OCI-LY7 (cell line): Measurements from ENCODE around the gene EFCAB11. TPM values are rescaled to one million over a fixed set of nuclear protein-coding genes. Genes with fewer than 3 reads are reported as not detected.

ENCODE experiments used
- BruUV-seq: library from RNA; stranded (reverse); fragments of 400-500 nt; replicated peaks from 2 replicates; lab custom pipeline; 2021; lab: Mats Ljungman, UMichigan
- CTCF ChIA-PET: fragments of 300-600 bp; sonication (Branson Sonifier 250); formaldehyde crosslinking; loops from one replicate; lab custom pipeline; 2022; ENCODE audit warnings: antibody characterized with exemption; ENCODE audit not compliant: unreplicated experiment; lab: Charles Lee
- POLR2A ChIA-PET: fragments of 300-600 bp; sonication (Branson Sonifier 250); formaldehyde crosslinking; loops from one replicate; lab custom pipeline; 2022; ENCODE audit warnings: antibody characterized with exemption; lab: Charles Lee
- DNase-seq: peaks from one replicate; pipeline ENCODE4 v3.0.0-alpha.2; 2015; ENCODE audit warnings: low spot score
- H2AFZ ChIP-seq: fragments of 200-600 bp; sonication (generic), shearing (Covaris generic); 2 replicates; pipeline ENCODE4 v1.6.1; 2014; ENCODE audit warnings: mild to moderate bottlenecking, antibody characterized with exemption, low read length, moderate library complexity
- H3K27ac ChIP-seq: fragments of 200-600 bp; sonication (generic); 2 replicates; pipeline ENCODE4 v1.5.1; 2014; ENCODE audit warnings: mixed run types, low read depth, mild to moderate bottlenecking, moderate library complexity, low read length, inconsistent platforms; ENCODE audit not compliant: poor library complexity, severe bottlenecking
- H3K36me3 ChIP-seq: fragments of 200-600 bp; sonication (generic); 2 replicates; pipeline ENCODE4 v1.6.1; 2014; ENCODE audit warnings: mild to moderate bottlenecking, antibody characterized with exemption, low read length, moderate library complexity, mixed read lengths; ENCODE audit not compliant: insufficient read depth
- H3K4me1 ChIP-seq: fragments of 200-600 bp; sonication (generic); 2 replicates; pipeline ENCODE4 v1.5.1; 2014; ENCODE audit warnings: mild to moderate bottlenecking, low read length; ENCODE audit not compliant: insufficient read depth, poor library complexity, severe bottlenecking
- H3K4me2 ChIP-seq: fragments of 200-600 bp; sonication (generic); 2 replicates; pipeline ENCODE4 v1.6.1; 2014; ENCODE audit warnings: mild to moderate bottlenecking, low read length
- H3K4me3 ChIP-seq: fragments of 200-600 bp; sonication (generic); 2 replicates; pipeline ENCODE4 v1.5.1; 2014; ENCODE audit warnings: mild to moderate bottlenecking, low read depth, low read length; ENCODE audit not compliant: poor library complexity, severe bottlenecking
- H3K79me2 ChIP-seq: fragments of 200-600 bp; sonication (generic); 2 replicates; pipeline ENCODE4 v1.6.1; 2016; ENCODE audit warnings: low read depth, mild to moderate bottlenecking, low read length, moderate library complexity, mixed read lengths; ENCODE audit not compliant: insufficient read depth
- H3K9me2 ChIP-seq: fragments of 200-600 bp; sonication (generic); 2 replicates; pipeline ENCODE4 v1.6.1; 2016; ENCODE audit warnings: mild to moderate bottlenecking, low read length, mixed read lengths; ENCODE audit not compliant: insufficient read depth
- H3K9me3 ChIP-seq: fragments of 200-600 bp; sonication (generic); 2 replicates; pipeline ENCODE4 v1.6.1; 2014; ENCODE audit warnings: mild to moderate bottlenecking, mixed run types, low read length, mixed read lengths
- H4K20me1 ChIP-seq: fragments of 200-600 bp; sonication (generic); 2 replicates; pipeline ENCODE4 v1.6.1; 2014; ENCODE audit warnings: mild to moderate bottlenecking, antibody characterized with exemption, low read length, moderate library complexity, mixed read lengths; ENCODE audit not compliant: insufficient read depth
- EZH2phosphoT487 ChIP-seq: fragments of 200-600 bp; sonication (generic); IDR thresholded peaks from 2 replicates; pipeline ENCODE4 v1.6.1; 2018; ENCODE audit warnings: low read depth, borderline replicate concordance, mild to moderate bottlenecking, mixed run types, antibody characterized with exemption, low read length, moderate library complexity, mixed read lengths
- intact Hi-C: fragments of 100-400 bp; cut with micrococcal nuclease; formaldehyde crosslinking; loops from one replicate; pipeline ENCODE4 v1.10.0; 2022; ENCODE audit not compliant: unreplicated experiment
- total RNA-seq, 2 experiments: library from RNA; depleted of rRNA in 1 of 2; stranded (reverse); fragments of >200 nt in 1 of 2; shearing (Covaris generic) in 1 of 2; gene quantifications; 2 replicates each; pipeline ENCODE4 v1.2.3, GENCODE V29; 2014 to 2022
- TF ChIP-seq, protein P1 (sequence below): fragments of 200-600 bp; sonication (generic); conservative IDR thresholded peaks from 2 replicates; pipeline ENCODE4 v1.5.1; 2014; ENCODE audit warnings: mild to moderate bottlenecking, antibody characterized with exemption, low read length, moderate library complexity, mixed read lengths

Gene EFCAB11
- total RNA-seq, 2 experiments from 2014 or later = 9.3 to 29.5 TPM

- no peaks in the 10 kb centered on the region for H3K9me3 ChIP-seq
- no peaks in the 10 kb centered on the region for H3K4me1 ChIP-seq
- ChIA-PET CTCF (no interaction called here), POLR2A (interaction anchor here (0.7 kb wide), 1 partner anchor 576 kb away, joined by 3 read pairs; no protein-coding TSS in a partner anchor)
- H2AFZ ChIP-seq = no peak overlapping the region
- TF ChIP-seq EZH2phosphoT487 = no peak
- TF ChIP-seq, protein P1, sequence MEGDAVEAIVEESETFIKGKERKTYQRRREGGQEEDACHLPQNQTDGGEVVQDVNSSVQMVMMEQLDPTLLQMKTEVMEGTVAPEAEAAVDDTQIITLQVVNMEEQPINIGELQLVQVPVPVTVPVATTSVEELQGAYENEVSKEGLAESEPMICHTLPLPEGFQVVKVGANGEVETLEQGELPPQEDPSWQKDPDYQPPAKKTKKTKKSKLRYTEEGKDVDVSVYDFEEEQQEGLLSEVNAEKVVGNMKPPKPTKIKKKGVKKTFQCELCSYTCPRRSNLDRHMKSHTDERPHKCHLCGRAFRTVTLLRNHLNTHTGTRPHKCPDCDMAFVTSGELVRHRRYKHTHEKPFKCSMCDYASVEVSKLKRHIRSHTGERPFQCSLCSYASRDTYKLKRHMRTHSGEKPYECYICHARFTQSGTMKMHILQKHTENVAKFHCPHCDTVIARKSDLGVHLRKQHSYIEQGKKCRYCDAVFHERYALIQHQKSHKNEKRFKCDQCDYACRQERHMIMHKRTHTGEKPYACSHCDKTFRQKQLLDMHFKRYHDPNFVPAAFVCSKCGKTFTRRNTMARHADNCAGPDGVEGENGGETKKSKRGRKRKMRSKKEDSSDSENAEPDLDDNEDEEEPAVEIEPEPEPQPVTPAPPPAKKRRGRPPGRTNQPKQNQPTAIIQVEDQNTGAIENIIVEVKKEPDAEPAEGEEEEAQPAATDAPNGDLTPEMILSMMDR = no peak
- intact Hi-C loops = no loop called here
- no peaks in the 10 kb centered on the region for H4K20me1 ChIP-seq
- BruUV-seq = TSS peak; percentile 11
- no peak for DNase-seq
- no peaks in the 10 kb centered on the region for H3K79me2 ChIP-seq
- H3K4me3 ChIP-seq = no peak overlapping the region
- no peaks in the 10 kb centered on the region for H3K9me2 ChIP-seq
- H3K4me2 ChIP-seq = no peak overlapping the region
- no peak overlapping the region for H3K27ac ChIP-seq
- peaks cover 16% of the 10 kb centered on the region; the same call in 1 of the 2 replicates for H3K36me3 ChIP-seq
Observed at GRCh38 chr14:89927186-89927865, 27.2 kb downstream of the EFCAB11 start.

GRCh38 chr14:89926694-89927093 is 27.8 kb downstream of the EFCAB11 start:
- POLR2A ChIA-PET = no interaction called here
- CTCF ChIA-PET = no interaction called here
- H3K4me1 ChIP-seq = no peaks in the 10 kb centered on the region
- no TSS peak for BruUV-seq
- no peaks in the 10 kb centered on the region for H3K79me2 ChIP-seq
- no peak for TF ChIP-seq EZH2phosphoT487
- TF ChIP-seq, protein P1 = no peak
- H3K36me3 ChIP-seq = peaks cover 16% of the 10 kb centered on the region; the same call in 1 of the 2 replicates
- H2AFZ ChIP-seq = no peak overlapping the region
- intact Hi-C loops = no loop called here
- no peaks in the 10 kb centered on the region for H3K9me2 ChIP-seq
- H3K4me2 ChIP-seq = no peak overlapping the region
- no peak overlapping the region for H3K4me3 ChIP-seq
- no peaks in the 10 kb centered on the region for H4K20me1 ChIP-seq
- H3K9me3 ChIP-seq = no peaks in the 10 kb centered on the region
- DNase-seq = no peak
- H3K27ac ChIP-seq = no peak overlapping the region

GRCh38 chr14:89924268-89924667 is 30.3 kb downstream of the EFCAB11 start:
- intact Hi-C loops = no loop called here
- no peaks in the 10 kb centered on the region for H3K9me2 ChIP-seq
- no peaks in the 10 kb centered on the region for H3K4me1 ChIP-seq
- no peak for TF ChIP-seq EZH2phosphoT487
- no peak for DNase-seq
- H2AFZ ChIP-seq = no peak overlapping the region
- no peaks in the 10 kb centered on the region for H3K9me3 ChIP-seq
- CTCF ChIA-PET = no interaction called here
- 0 out of 2 replicates have a peak, but pooled peaks cover 4% of the 10 kb centered on the region for H3K36me3 ChIP-seq
- H3K27ac ChIP-seq = no peak overlapping the region
- H3K4me3 ChIP-seq = no peak overlapping the region
- no peaks in the 10 kb centered on the region for H4K20me1 ChIP-seq
- no TSS peak for BruUV-seq
- no peaks in the 10 kb centered on the region for H3K79me2 ChIP-seq
- POLR2A ChIA-PET = no interaction called here
- no peak overlapping the region for H3K4me2 ChIP-seq
